ENCODE data around the gene MOB1B. TPM values are rescaled to one million over a fixed set of nuclear protein-coding genes. Genes with fewer than 3 reads are reported as not detected.

The MOB1B gene
- 4.2 to 6.9 TPM (median 5.8 TPM) in 5 replicates for total RNA-seq (2022; extraction: Qiagen RNA extraction)

DNA sequence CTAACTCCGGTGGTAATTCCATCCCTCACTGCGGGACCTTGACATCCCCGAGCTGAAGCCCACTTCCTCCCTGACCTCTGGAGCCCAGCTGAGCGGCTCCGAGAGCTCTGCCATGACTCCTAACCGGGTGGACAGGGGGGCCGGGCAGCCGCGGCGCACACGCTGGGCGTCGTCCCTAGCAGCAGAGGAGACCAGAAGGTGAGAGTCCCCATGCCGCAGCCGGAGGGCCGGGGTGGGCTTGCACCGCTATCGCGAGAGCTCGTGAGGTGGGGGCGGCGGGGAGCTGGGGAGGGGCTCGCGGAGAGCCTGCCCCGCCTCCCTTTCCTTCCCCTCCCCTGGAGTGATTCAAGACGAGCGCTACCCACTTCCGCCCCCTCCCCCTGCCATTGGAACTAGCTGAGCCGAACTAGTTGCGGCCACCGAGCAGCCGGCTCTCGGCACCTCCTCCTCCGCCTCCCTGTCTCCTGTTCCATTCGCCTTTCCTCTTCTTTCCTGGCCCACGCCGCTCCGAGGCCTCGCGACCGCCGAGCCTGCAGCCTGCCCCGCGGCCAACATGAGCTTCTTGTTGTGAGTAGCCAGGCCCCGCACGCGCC, at the start of gene MOB1B:
Gene MOB1B, plus strand, starts transcription at position 386 of the 593 bp plus-strand sequence. Its CDS starts 168 bp downstream, at position 554.

DNA sequence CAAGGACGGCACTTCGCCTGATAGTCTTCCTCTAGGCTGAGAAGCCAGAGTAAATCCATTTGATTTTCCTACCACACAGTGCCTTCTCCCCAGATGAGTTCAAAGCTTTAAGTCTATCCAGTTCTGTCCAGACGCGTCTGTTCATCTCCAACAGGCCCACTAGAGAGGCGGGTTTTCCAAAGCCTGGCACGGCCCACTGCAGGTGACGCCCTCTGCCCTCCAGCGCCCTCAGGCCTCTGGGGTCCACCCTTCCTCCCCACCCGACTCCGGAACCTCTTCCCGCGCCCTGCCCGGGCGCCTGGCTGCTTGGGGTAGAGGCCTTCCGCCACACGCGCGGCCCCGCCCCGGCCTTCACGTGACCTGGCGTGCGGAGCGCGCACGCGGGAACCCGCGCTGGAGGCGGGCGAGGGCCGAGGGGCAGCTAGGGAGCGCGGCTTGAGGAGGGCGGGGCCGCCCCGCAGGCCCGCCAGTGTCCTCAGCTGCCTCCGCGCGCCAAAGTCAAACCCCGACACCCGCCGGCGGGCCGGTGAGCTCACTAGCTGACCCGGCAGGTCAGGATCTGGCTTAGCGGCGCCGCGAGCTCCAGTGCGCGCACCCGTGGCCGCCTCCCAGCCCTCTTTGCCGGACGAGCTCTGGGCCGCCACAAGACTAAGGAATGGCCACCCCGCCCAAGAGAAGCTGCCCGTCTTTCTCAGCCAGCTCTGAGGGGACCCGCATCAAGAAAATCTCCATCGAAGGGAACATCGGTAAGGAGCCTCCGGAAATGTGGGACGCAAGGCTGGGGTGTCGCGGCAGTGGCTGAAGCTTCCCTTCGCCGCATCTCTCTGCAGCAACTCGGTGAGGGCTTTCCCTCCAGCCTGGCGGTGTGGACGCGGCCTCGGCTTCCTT, 91.3 kb downstream of the MOB1B start, which contains the start of gene DCK:
Gene DCK, plus strand, starts transcription at position 469 of the 888 bp plus-strand sequence. Its CDS starts 187 bp downstream, at position 656.

Other genes starting within 250 kb of the MOB1B start
- 0.17 to 0.21 TPM (median 0.20 TPM) in 3 of 5 replicates, not detected in the others for gene JCHAIN, start 235.9 kb upstream of the MOB1B start, total RNA-seq (2022; extraction: Qiagen RNA extraction)
- gene UTP3, start 213.8 kb upstream of the MOB1B start, total RNA-seq (2022; extraction: Qiagen RNA extraction): 33.8 to 45.5 TPM (median 34.6 TPM) in 5 replicates
- gene RUFY3, start 180.4 kb upstream of the MOB1B start, total RNA-seq (2022; extraction: Qiagen RNA extraction): 6.9 to 11.2 TPM (median 7.9 TPM) in 5 replicates
- gene GRSF1, start 62.5 kb upstream of the MOB1B start, total RNA-seq (2022; extraction: Qiagen RNA extraction): 70.4 to 83.3 TPM (median 74.7 TPM) in 5 replicates
- 15.5 to 19.0 TPM (median 18.1 TPM) in 5 replicates for gene DCK, start 91.3 kb downstream of the MOB1B start, total RNA-seq (2022; extraction: Qiagen RNA extraction)